ENCODE results near the gene ATP6V1G1.

GRCh38 chr9:114603248-114603647, 15.7 kb downstream of the ATP6V1G1 start:
- TF ChIP-seq CTCF (conservative IDR thresholded peaks at IDR 0.05; ENCODE audit: low read length): no peak
- TF ChIP-seq EZH2phosphoT487 (IDR thresholded peaks at IDR 0.05; ENCODE audit: borderline replicate concordance, low read depth, low read length): no peak

All from OCI-LY7 (cell line).